ENCODE results near the gene ARHGEF1. TPM values are rescaled to one million over a fixed set of nuclear protein-coding genes. Genes with fewer than 3 reads are reported as not detected.

The ARHGEF1 gene
- total RNA-seq, 8 experiments from 2014 or later, result 10.4 to 64.9 (median 24.2) TPM

GRCh38 chr19:41941410-41942202 lies 58.6 kb downstream of the ARHGEF1 start:
- in situ Hi-C loops (cut with MboI; ENCODE audit: low pct_unique_long_range_greater_than_20kb in 2 of 9, low sequenced_read_pairs in 9 of 9, unreplicated experiment in 9 of 9), result no loop called here
- peaks cover 17 to 21% of the 10 kb centered on the region in 2 donors for H3K4me1 ChIP-seq (replicated peaks in 1 of 2)
- no peak for ATAC-seq (replicated peaks in 6 of 8)
- H3K4me3 ChIP-seq, result peak overlapping the region in 3 of 5 donors; percentile 36 to 44 (median 41)
- 83 to 100% (median 92%) methylated on average over 1 to 3 of the region's 9 CpGs; no CpG with 5 or more reads in 5 of the 10 experiments for WGBS, 10 experiments
- no peak overlapping the region for H3K27ac ChIP-seq

GRCh38 chr19:41944336-41944735 lies 61.4 kb downstream of the ARHGEF1 start:
- no peak for ATAC-seq (replicated peaks in 6 of 8)
- Histone ChIP-seq H3K4me3 (no peak overlapping the region), H3K27ac (no peak overlapping the region), H3K4me1 (replicated peaks in 1 of 2) (peaks cover 4 to 7% of the 10 kb centered on the region in 2 donors)
- 0 to 64% (median 17%) methylated on average over 1 to 2 of the region's 2 CpGs; no CpG with 5 or more reads in 7 of the 10 experiments for WGBS, 10 experiments
- in situ Hi-C loops (cut with MboI; ENCODE audit: low pct_unique_long_range_greater_than_20kb in 2 of 9, low sequenced_read_pairs in 9 of 9, unreplicated experiment in 9 of 9), result no loop called here

GRCh38 chr19:41945135-41945766 lies 62.3 kb downstream of the ARHGEF1 start:
- 40 to 100% (median 71%) methylated on average over 1 to 3 of the region's 8 CpGs; no CpG with 5 or more reads in 5 of the 10 experiments for WGBS, 10 experiments
- no peak overlapping the region for H3K4me3 ChIP-seq
- no peak for ATAC-seq (replicated peaks in 6 of 8)
- peaks cover 3 to 4% of the 10 kb centered on the region in 2 donors for H3K4me1 ChIP-seq (replicated peaks in 1 of 2)
- in situ Hi-C loops (cut with MboI; ENCODE audit: low pct_unique_long_range_greater_than_20kb in 2 of 9, low sequenced_read_pairs in 9 of 9, unreplicated experiment in 9 of 9), result no loop called here
- H3K27ac ChIP-seq, result no peak overlapping the region

- no peak overlapping the region for H3K4me3 ChIP-seq
- H3K4me1 ChIP-seq (replicated peaks in 1 of 2), result peaks cover 0 to 5% of the 10 kb centered on the region in 2 donors
- ATAC-seq (replicated peaks in 6 of 8), result no peak
- no peak overlapping the region for H3K27ac ChIP-seq
- 33 to 80% (median 67%) methylated on average over 1 to 3 of the region's 3 CpGs; no CpG with 5 or more reads in 6 of the 10 experiments for WGBS, 10 experiments
- in situ Hi-C loops (cut with MboI; ENCODE audit: low pct_unique_long_range_greater_than_20kb in 2 of 9, low sequenced_read_pairs in 9 of 9, unreplicated experiment in 9 of 9), result no loop called here
Measured at GRCh38 chr19:41947091-41947490, 64.1 kb downstream of the ARHGEF1 start.

- ATAC-seq (replicated peaks in 6 of 8), result peak; percentile 78 to 97 (median 82)
- no peak overlapping the region for H3K4me3 ChIP-seq
- in situ Hi-C loops (cut with MboI; ENCODE audit: low pct_unique_long_range_greater_than_20kb in 2 of 9, low sequenced_read_pairs in 9 of 9, unreplicated experiment in 9 of 9), result loop anchor here in 2 of 9 experiments (10.0 kb wide), 2 partner anchors 67 to 77 kb away; partner anchors contain the start of genes ARHGEF1 (in 1 of the 2) and CD79A (in 1 of the 2)
- H3K27ac ChIP-seq, result no peak overlapping the region
- WGBS, 10 experiments, result 0% methylated on average over 2 to 4 of the region's 12 CpGs; no CpG with 5 or more reads in 8 of the 10 experiments
- peaks cover 0 to 5% of the 10 kb centered on the region in 2 donors for H3K4me1 ChIP-seq (replicated peaks in 1 of 2)
Measured at GRCh38 chr19:41951686-41952172, 68.7 kb downstream of the ARHGEF1 start.

- Histone ChIP-seq H3K27ac (no peak overlapping the region), H3K4me3 (no peak overlapping the region), H3K4me1 (replicated peaks in 1 of 2) (peaks cover 5 to 15% of the 10 kb centered on the region in 2 donors)
- ATAC-seq (replicated peaks in 6 of 8), result no peak
- 60 to 100% (median 80%) methylated on average over 1 to 4 of the region's 7 CpGs; no CpG with 5 or more reads in 6 of the 10 experiments for WGBS, 10 experiments
- in situ Hi-C loops (cut with MboI; ENCODE audit: low pct_unique_long_range_greater_than_20kb in 2 of 9, low sequenced_read_pairs in 9 of 9, unreplicated experiment in 9 of 9), result loop anchor here in 2 of 9 experiments (10.0 kb wide), 2 partner anchors 71 to 81 kb away; partner anchors contain the start of genes ARHGEF1 (in 1 of the 2) and CD79A (in 1 of the 2)
Measured at GRCh38 chr19:41955521-41955920, 72.5 kb downstream of the ARHGEF1 start.

GRCh38 chr19:41956621-41957020 lies 73.6 kb downstream of the ARHGEF1 start:
- H3K27ac ChIP-seq, result no peak overlapping the region
- peaks cover 5 to 12% of the 10 kb centered on the region in 2 donors for H3K4me1 ChIP-seq (replicated peaks in 1 of 2)
- WGBS, 10 experiments, result 93 to 100% (median 96%) methylated on average over 1 to 5 of the region's 13 CpGs; no CpG with 5 or more reads in 7 of the 10 experiments
- no peak overlapping the region for H3K4me3 ChIP-seq
- in situ Hi-C loops (cut with MboI; ENCODE audit: low pct_unique_long_range_greater_than_20kb in 2 of 9, low sequenced_read_pairs in 9 of 9, unreplicated experiment in 9 of 9), result loop anchor here in 2 of 9 experiments (10.0 kb wide), 2 partner anchors 72 to 82 kb away; partner anchors contain the start of genes ARHGEF1 (in 1 of the 2) and CD79A (in 1 of the 2)
- ATAC-seq (replicated peaks in 6 of 8), result no peak

Other genes starting within 250 kb of the ARHGEF1 start
- under 1 TPM in 3 of 8 experiments, not detected in 5; 0.13 to 0.28 (median 0.21) TPM for gene CEACAM7, start 194.9 kb upstream of the ARHGEF1 start, total RNA-seq
- gene CEACAM5, start 174.6 kb upstream of the ARHGEF1 start, total RNA-seq, result 1 to 10 TPM in 1 of 8 experiments, under 1 TPM in 2, not detected in 5; 0.13 to 1.0 (median 0.19) TPM
- gene CEACAM6, start 127.7 kb upstream of the ARHGEF1 start, total RNA-seq, result under 1 TPM in 5 of 8 experiments, not detected in 3; 0.05 to 0.56 (median 0.14) TPM
- 1 to 10 TPM in 2 of 8 experiments, under 1 TPM in 1, not detected in 5; 0.25 to 1.4 (median 1.3) TPM for gene CEACAM3, start 86.6 kb upstream of the ARHGEF1 start, total RNA-seq
- gene LYPD4, start 38.5 kb upstream of the ARHGEF1 start, total RNA-seq, result under 1 TPM in 5 of 8 experiments, not detected in 3; 0.14 to 0.43 (median 0.25) TPM
- under 1 TPM in 5 of 8 experiments, not detected in 3; 0.09 to 0.90 (median 0.13) TPM for gene DMRTC2, start 38.1 kb upstream of the ARHGEF1 start, total RNA-seq
- gene RPS19, start 22.9 kb upstream of the ARHGEF1 start, total RNA-seq, result 1,000 to 10,000 TPM; 2,323 to 4,988 (median 4,056) TPM
- gene CD79A, start 5.9 kb upstream of the ARHGEF1 start, total RNA-seq, result 1 to 10 TPM in 1 of 8 experiments, under 1 TPM in 6, not detected in 1; 0.27 to 1.1 (median 0.41) TPM
- 1 to 10 TPM in 2 of 8 experiments, under 1 TPM in 6; 0.25 to 1.8 (median 0.59) TPM for gene ERFL, start 45.3 kb downstream of the ARHGEF1 start, total RNA-seq
- 100 to 1,000 TPM in 6 of 8 experiments, 10 to 100 TPM in 2; 77.0 to 267 (median 181) TPM for gene RABAC1, start 76.1 kb downstream of the ARHGEF1 start, total RNA-seq
- 100 to 1,000 TPM in 4 of 8 experiments, 10 to 100 TPM in 1, 1 to 10 TPM in 3; 2.4 to 243 (median 117) TPM for gene ATP1A3, start 111.0 kb downstream of the ARHGEF1 start, total RNA-seq
- 10 to 100 TPM in 3 of 8 experiments, 1 to 10 TPM in 3, under 1 TPM in 2; 0.41 to 19.5 (median 6.1) TPM for gene GRIK5, start 187.0 kb downstream of the ARHGEF1 start, total RNA-seq
- 10 to 100 TPM in 6 of 8 experiments, 1 to 10 TPM in 2; 7.4 to 17.4 (median 11.6) TPM for gene ZNF574, start 193.0 kb downstream of the ARHGEF1 start, total RNA-seq
- gene POU2F2, start 249.3 kb downstream of the ARHGEF1 start, total RNA-seq, result 10 to 100 TPM in 4 of 8 experiments, 1 to 10 TPM in 2, under 1 TPM in 2; 0.54 to 30.6 (median 7.7) TPM